Choroid plexus epithelial cell (primary cell): Measurements from ENCODE around the gene GCNT3.

Experiments used
- DNase-seq: peaks from one replicate; pipeline ENCODE4 v3.0.0-alpha.2; 2010; ENCODE audit warnings: low read depth
- H3K4me3 ChIP-seq: 2 replicates; pipeline ENCODE4 v1.5.1; 2011; ENCODE audit warnings: low read depth, mild to moderate bottlenecking, control low read depth, low read length, moderate library complexity
- CTCF ChIP-seq: conservative IDR thresholded peaks from 2 replicates; pipeline ENCODE4 v1.5.1; 2011; ENCODE audit warnings: low read depth, mild to moderate bottlenecking, control low read depth, inconsistent platforms, low read length, moderate library complexity

Gene GCNT3

GRCh38 chr15:59611276-59612260 is at the start of gene GCNT3:
TSS of gene GCNT3 (plus strand) at chr15:59611783. CDS start at chr15:59618239, 6,456 bp downstream.
- TF ChIP-seq CTCF, result no peak
- peak; percentile 65 for DNase-seq
- no peak within 1 kb of the TSS for H3K4me3 ChIP-seq

- no peak for TF ChIP-seq CTCF
- no peak overlapping the region for H3K4me3 ChIP-seq
- no peak for DNase-seq
Observed at GRCh38 chr15:59562448-59563186, 49.0 kb upstream of the GCNT3 start.

GRCh38 chr15:59565299-59565698 is 46.3 kb upstream of the GCNT3 start:
- TF ChIP-seq CTCF, result no peak
- no peak for DNase-seq
- no peak overlapping the region for H3K4me3 ChIP-seq

DNA sequence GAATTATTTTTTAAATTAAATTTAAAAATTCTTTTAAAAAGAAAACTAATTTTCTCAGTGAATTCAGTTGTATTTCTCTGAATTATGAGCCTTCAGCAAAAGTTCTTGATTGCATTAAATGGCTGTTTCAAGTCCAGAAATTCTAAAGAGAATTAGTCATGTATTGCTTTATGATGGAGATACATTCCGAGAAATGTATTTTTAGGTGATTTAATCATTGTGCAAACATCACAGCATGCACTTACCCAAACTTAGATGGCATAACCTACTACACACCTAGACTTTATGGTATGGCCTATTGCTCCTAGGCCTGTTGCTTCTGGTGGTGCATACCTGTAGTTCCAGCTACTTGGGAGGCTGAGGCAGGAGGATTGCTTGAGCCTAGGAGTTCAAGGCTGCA is 44.3 kb upstream of the GCNT3 start:
- DNase-seq, result no peak
- TF ChIP-seq CTCF, result no peak
- H3K4me3 ChIP-seq, result no peak overlapping the region

GRCh38 chr15:59569477-59569876 is 42.1 kb upstream of the GCNT3 start:
- no peak overlapping the region for H3K4me3 ChIP-seq
- no peak for TF ChIP-seq CTCF
- no peak for DNase-seq

GRCh38 chr15:59570315-59570714 is 41.3 kb upstream of the GCNT3 start:
- no peak for DNase-seq
- TF ChIP-seq CTCF, result no peak
- no peak overlapping the region for H3K4me3 ChIP-seq
